ENCODE measurements around the gene WDR1.

The WDR1 gene

GRCh38 chr4:10036807-10037342 is 79.7 kb downstream of the WDR1 start:
- no peak for DNase-seq (ENCODE audit: low read depth in 2 of 2)

GRCh38 chr4:10035130-10035529 is 81.5 kb downstream of the WDR1 start:
- DNase-seq (ENCODE audit: low read depth in 2 of 2) = no peak

- DNase-seq (ENCODE audit: low read depth in 2 of 2) = no peak
Observed at GRCh38 chr4:10034612-10035104, 81.9 kb downstream of the WDR1 start.

DNA sequence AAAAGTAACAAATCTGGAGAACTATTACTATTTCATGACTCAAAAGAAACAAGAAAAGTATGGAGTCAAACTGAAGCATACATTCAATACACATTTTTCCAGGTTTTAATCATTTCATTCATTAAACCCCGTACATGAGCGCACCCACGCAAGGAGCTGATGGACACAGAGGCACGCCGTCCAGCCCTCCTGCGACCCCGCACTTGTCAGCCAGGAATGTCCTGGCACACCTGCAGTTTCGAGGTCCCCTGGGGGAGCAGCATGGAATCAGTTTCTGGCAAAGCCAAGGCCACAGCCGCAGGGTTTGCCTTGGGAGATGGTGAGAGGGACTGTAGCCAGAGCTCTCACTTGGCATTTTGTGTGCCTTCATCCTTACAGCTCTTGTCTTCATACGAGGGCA is 82.5 kb downstream of the WDR1 start:
- DNase-seq (ENCODE audit: low read depth in 2 of 2) = no peak

GRCh38 chr4:10033191-10033881 is 83.3 kb downstream of the WDR1 start:
- DNase-seq (ENCODE audit: low read depth in 2 of 2) = no peak

DNA sequence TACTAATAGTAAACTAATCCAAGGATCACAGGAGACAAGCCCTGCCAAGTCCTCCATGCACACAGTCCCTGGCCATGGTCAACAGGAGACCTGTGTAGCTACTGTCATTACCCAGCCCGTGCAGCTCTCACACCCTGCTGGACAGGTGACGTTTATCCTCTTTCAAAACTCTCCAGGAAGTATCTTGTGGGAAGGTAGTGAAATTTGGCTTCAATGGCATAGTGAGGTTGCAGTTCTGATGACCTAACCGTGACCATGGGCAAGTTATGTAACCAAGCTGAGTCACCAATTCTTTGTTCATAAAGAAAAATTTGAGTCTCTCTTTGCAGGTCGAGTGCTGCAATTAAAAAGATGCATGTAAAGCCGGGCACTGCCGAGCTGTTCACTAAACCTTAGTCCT is 84.0 kb downstream of the WDR1 start:
- DNase-seq (ENCODE audit: low read depth in 2 of 2) = no peak

GRCh38 chr4:10031668-10032590 is 84.7 kb downstream of the WDR1 start:
- no peak for DNase-seq (ENCODE audit: low read depth in 2 of 2)

DNA sequence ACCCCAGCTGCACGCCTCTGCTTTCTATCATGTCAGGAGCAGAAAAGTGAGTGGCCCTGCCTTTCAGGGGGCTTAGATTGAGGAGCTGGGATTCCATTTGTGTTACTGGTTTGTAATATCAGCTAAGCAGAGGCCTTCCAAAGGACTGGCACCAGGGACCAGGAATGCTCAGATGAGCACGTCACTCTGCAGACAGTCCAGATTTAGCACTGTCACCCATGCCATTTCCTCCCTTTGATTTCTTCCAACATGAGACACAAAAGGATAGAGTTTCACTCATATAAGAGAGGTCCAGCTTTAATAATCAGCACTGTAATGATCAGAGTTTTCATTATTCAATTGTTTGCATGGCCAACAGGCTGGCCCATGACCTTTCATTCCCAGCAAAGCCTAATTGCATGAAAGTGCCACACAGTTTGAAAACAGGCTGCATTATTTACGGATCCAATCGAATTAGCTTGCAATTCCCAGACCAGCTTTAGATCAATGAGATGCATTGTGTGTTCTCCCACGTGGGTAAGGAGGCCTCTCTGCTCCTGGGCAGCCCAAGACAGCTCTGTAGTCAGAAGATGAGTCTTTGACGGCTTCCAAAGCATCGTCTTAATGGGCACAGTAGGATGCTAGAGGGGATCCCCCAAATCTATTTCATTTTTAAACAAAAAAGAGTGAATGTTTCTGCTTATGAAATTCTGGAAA is 85.5 kb downstream of the WDR1 start:
- DNase-seq (ENCODE audit: low read depth in 2 of 2) = no peak

- DNase-seq (ENCODE audit: low read depth in 2 of 2) = no peak
Observed at GRCh38 chr4:10029403-10029802, 87.2 kb downstream of the WDR1 start.

GRCh38 chr4:10028910-10029309 is 87.7 kb downstream of the WDR1 start:
- no peak for DNase-seq (ENCODE audit: low read depth in 2 of 2)

- no peak for DNase-seq (ENCODE audit: low read depth in 2 of 2)
Observed at GRCh38 chr4:10026485-10026884, 90.1 kb downstream of the WDR1 start.

DNA sequence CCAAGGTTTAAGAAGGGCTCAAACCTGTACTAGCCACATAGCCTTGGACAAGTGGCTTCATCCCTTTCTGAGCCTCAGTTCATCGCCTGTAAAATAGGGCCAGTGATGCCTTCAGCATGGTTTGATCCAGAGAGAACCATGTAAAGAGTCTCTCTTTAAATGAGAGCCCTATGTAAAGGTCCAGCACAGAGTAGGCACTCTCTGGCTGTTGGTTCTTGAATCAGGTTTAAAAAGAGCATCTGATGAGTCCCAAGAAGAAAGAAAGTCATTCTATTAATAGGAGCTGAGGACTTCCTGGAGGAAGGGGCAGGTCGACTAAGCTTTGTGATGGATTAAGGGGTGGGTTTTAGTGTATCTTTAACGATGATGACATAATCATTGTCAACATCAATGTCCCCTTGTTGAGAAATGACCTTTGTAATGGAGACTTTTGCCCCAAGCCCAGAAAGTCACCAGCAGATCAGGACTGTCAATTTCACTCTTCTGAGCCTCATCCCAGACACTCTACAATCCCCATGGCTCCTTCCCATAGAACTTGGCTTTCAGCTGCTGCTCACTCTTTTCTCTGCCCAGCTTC is 91.3 kb downstream of the WDR1 start:
- no peak for DNase-seq (ENCODE audit: low read depth in 2 of 2)
